HepG2 (cell line): Measurements from ENCODE around the gene RARA. TPM values are rescaled to one million over a fixed set of nuclear protein-coding genes. Genes with fewer than 3 reads are reported as not detected.

Experiments
- ARID5B ChIP-seq: IDR thresholded peaks from 2 replicates; pipeline ENCODE4 v1.4.0; 2020; ENCODE audit warnings: mild to moderate bottlenecking, missing genetic modification reagents
- BCL3 ChIP-seq: sonication (generic); formaldehyde crosslinking; IDR thresholded peaks from 2 replicates; pipeline ENCODE4 v1.5.1; 2020; ENCODE audit warnings: mild to moderate bottlenecking, missing genetic modification reagents, moderate library complexity
- BCL6 ChIP-seq: IDR thresholded peaks from 2 replicates; pipeline ENCODE4 v1.6.1; 2016; ENCODE audit warnings: missing genetic modification reagents, missing compliant biosample characterization
- CEBPZ ChIP-seq: IDR thresholded peaks from 2 replicates; pipeline ENCODE4 v1.6.1; 2012; ENCODE audit warnings: low read length, improper control_type of control experiment
- CHCHD3 ChIP-seq: sonication (generic); formaldehyde crosslinking; IDR thresholded peaks from 2 replicates; pipeline ENCODE4 v1.8.0; 2022; ENCODE audit warnings: mild to moderate bottlenecking, missing genetic modification reagents, moderate library complexity
- CREB1 ChIP-seq, 2 experiments: fragments of 450-650 bp in 1 of 2; IDR thresholded peaks; 2 replicates each; pipeline ENCODE4 v1.6.1; 2016 to 2017; ENCODE audit warnings: control low read depth in 1 of 2, mild to moderate bottlenecking in 1 of 2, missing compliant biosample characterization in 1 of 2, missing genetic modification characterization in 1 of 2
- E2F5 ChIP-seq: sonication (generic); formaldehyde crosslinking; conservative IDR thresholded peaks from 2 replicates; pipeline ENCODE4 v1.4.0; 2020; ENCODE audit warnings: missing genetic modification reagents
- GABPA ChIP-seq, 2 experiments: IDR thresholded peaks; 2 replicates each; pipeline ENCODE4 v1.6.1; 2011 to 2016; ENCODE audit warnings: low read depth in 2 of 2, low read length in 1 of 2, missing biosample characterization in 1 of 2, missing genetic modification characterization in 1 of 2
- GATAD1 ChIP-seq: IDR thresholded peaks from 2 replicates; pipeline ENCODE4 v1.6.1; 2016; ENCODE audit warnings: missing genetic modification reagents, missing compliant biosample characterization
- KAT2B ChIP-seq: fragments of 150-350 bp; IDR thresholded peaks from 2 replicates; pipeline ENCODE4 v1.6.1; 2014; ENCODE audit warnings: low read depth, low read length, borderline replicate concordance
- MTA1 ChIP-seq: sonication (generic); formaldehyde crosslinking; IDR thresholded peaks from 2 replicates; pipeline ENCODE4 v1.4.0; 2020; ENCODE audit warnings: missing genetic modification reagents, mild to moderate bottlenecking, borderline replicate concordance
- SMC3 ChIP-seq: IDR thresholded peaks from 2 replicates; pipeline ENCODE4 v1.6.1; 2011; ENCODE audit warnings: low read length, improper control_type of control experiment
- ZBTB10 ChIP-seq: sonication (generic); formaldehyde crosslinking; IDR thresholded peaks from 2 replicates; pipeline ENCODE4 v1.4.0; 2020; ENCODE audit warnings: missing genetic modification reagents, borderline replicate concordance
- ZFP36 ChIP-seq: fragments of 150-350 bp; IDR thresholded peaks from 2 replicates; pipeline ENCODE4 v1.6.1; 2018; ENCODE audit warnings: borderline replicate concordance, low read length, low read depth; ENCODE audit not compliant: partially characterized antibody
- ZNF232 ChIP-seq: sonication (generic); formaldehyde crosslinking; IDR thresholded peaks from 2 replicates; pipeline ENCODE4 v1.4.0; 2020; ENCODE audit warnings: missing genetic modification reagents, borderline replicate concordance
- ZNF484 ChIP-seq: sonication (generic); formaldehyde crosslinking; IDR thresholded peaks from 2 replicates; pipeline ENCODE4 v1.5.1; 2020; ENCODE audit warnings: mild to moderate bottlenecking, low read depth, missing genetic modification reagents, borderline replicate concordance
- polyA plus RNA-seq, 8 experiments: library from polyadenylated mRNA; depleted of rRNA in 3 of 8; stranded (reverse) in 7 of 8; unstranded in 1 of 8; fragments of >200 nt; fragmentation: Illumina TruSeq in 4 of 8; extraction: Trizol in 4 of 8; gene quantifications; 2 replicates each; pipeline versions ENCODE4 v1.2.1 to v1.2.3, GENCODE V29; 2011 to 2016; ENCODE audit warnings: low read depth in 4 of 8, missing spikeins in 1 of 8, mixed read lengths in 1 of 8; ENCODE audit not compliant: insufficient read depth in 1 of 8
- total RNA-seq, 5 experiments: library from RNA; depleted of rRNA; stranded (reverse); fragments of >200 nt; fragmentation: Illumina TruSeq; extraction: Trizol; gene quantifications; 2 replicates each; pipeline ENCODE4 v1.2.3, GENCODE V29; 2016; ENCODE audit warnings: low read depth in 1 of 5

The RARA gene
- total and polyA plus RNA-seq, 2 of the 13 experiments (the other 11 are each of a cell fraction or from before 2014, with no cell fraction given) = 6.4 to 8.6 TPM

- TF ChIP-seq ZBTB10 (CRISPR knock-in tag) (no peak), ARID5B (peak; percentile 94), KAT2B (no peak; the same call in 1 of the 2 replicates), BCL3 (CRISPR knock-in tag) (peak; percentile 54; the same call in 1 of the 2 replicates), CREB1 (IDR thresholded peaks at IDR 0.05) (no peak), CREB1 (CRISPR knock-in tag; IDR thresholded peaks at IDR 0.05) (no peak), GATAD1 (CRISPR knock-in tag) (peak; percentile 72), ZFP36 (no peak), CEBPZ (no peak), MTA1 (CRISPR knock-in tag) (peak; percentile 88; the same call in 1 of the 2 replicates), SMC3 (peak; percentile 58), GABPA (IDR thresholded peaks at IDR 0.05; ENCODE audit: low read depth, low read length) (no peak), GABPA (CRISPR knock-in tag; IDR thresholded peaks at IDR 0.05; ENCODE audit: low read depth) (peak; percentile 70), E2F5 (no peak), ZNF484 (CRISPR knock-in tag) (no peak), BCL6 (CRISPR knock-in tag) (peak; percentile 95), CHCHD3 (CRISPR knock-in tag) (no peak), ZNF232 (CRISPR knock-in tag) (no peak)
Measured at GRCh38 chr17:40352779-40353394, 43.9 kb downstream of the RARA start (continued).
